ENCODE data around the gene SPATA25. TPM values are rescaled to one million over a fixed set of nuclear protein-coding genes. Genes with fewer than 3 reads are reported as not detected.
"Not testable (repeated sequence)": the region's sequence is repeated elsewhere in the genome, so short reads cannot be mapped to it uniquely, and the experiment has no call there.

Gene SPATA25
- total and polyA plus RNA-seq, 5 experiments from 2014 or later = 0.24 to 4.8 (median 2.3) TPM; not detected in 1

DNA sequence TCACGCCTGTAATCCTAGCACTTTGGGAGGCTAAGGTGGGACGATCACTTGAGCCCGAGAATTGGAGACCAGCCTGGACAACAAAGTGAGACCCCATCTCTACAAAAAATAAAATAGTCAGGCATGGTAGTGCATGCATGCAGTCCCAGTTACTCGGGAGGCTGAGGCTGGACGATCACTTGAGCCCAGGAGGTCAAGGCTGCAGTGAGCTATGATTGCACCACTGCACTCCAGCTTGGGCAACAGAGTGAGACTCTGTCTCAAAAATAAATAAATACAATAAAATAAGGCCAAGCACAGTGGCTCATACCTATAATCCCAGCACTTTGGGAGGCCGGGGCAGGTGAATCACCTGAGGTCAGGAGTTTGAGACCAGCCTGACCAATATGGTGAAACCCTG lies 13.9 kb upstream of the SPATA25 start:
- not testable (repeated sequence) for H3K27ac Mint-ChIP-seq, H3K4me3 Mint-ChIP-seq, DNase-seq, H3K9me3 Mint-ChIP-seq, H3K4me1 Mint-ChIP-seq, ATAC-seq, H3K27me3 Mint-ChIP-seq
- POLR2A ChIA-PET = interaction anchor here (1.1 kb wide), 1 partner anchor 13 kb away, joined by 3 read pairs; no protein-coding TSS in a partner anchor
- peaks cover 0 to 20% (median 7%) of the 10 kb centered on the region in 3 donors for H3K36me3 Mint-ChIP-seq

DNA sequence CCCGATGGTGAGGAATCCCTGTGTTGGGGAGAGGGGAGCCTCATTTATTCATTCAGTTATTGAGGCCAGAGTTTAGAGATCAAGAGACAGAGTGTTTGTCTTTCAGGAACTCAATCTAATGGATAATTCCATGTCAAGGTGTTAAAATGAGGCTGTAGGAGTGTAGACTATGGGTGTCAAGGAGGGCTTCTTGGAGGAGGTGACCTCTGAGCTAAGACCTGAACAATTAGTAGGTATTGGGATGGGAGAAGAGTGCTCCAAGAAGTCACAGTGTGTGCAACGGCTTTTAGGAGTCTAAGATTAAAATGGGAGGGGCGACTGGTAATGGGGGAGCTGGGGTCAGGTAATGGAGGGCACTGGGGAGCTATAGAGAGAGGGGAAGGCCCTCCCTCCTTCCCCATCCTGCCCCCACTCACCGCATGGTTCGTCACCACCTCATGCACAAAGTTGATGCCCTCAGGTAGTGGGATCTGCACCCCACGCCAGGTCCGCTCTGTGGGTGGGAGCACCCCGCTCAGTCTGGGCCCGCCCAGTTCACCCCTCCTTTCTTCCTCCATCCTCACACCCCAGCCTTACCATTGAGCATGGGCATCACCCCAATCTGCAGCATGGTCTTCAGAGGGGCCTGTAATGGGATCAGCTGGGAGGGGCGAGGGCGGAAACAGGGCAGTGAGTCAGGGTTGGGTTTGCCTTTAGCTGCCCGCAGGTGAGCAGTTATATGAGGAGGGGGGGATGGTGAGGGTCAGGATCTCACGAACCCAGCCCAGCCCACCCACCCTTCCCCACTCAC lies 11.8 kb upstream of the SPATA25 start:
- Mint-ChIP-seq H3K9me3 (no peaks in the 10 kb centered on the region), H3K4me1 (peaks cover 0 to 1% (median under 1%) of the 10 kb centered on the region in 4 donors), H3K27me3 (no peaks in the 10 kb centered on the region), H3K4me3 (no peak overlapping the region), H3K27ac (peak overlapping the region in 1 of 10 donors; percentile 78), H3K36me3 (peaks cover 0 to 32% (median 7%) of the 10 kb centered on the region in 3 donors)
- DNase-seq = no peak
- no peak for ATAC-seq
- POLR2A ChIA-PET = interaction anchor here (1.0 to 1.1 kb wide), 2 partner anchors 8 to 12 kb away, joined by 3 to 6 read pairs; partner anchors contain the start of genes CTSA and NEURL2

- Mint-ChIP-seq H3K27me3 (no peaks in the 10 kb centered on the region), H3K9me3 (no peaks in the 10 kb centered on the region), H3K4me1 (peaks cover 0 to 8% (median 6%) of the 10 kb centered on the region in 4 donors), H3K4me3 (no peak overlapping the region), H3K36me3 (peaks cover 0 to 38% (median 7%) of the 10 kb centered on the region in 3 donors), H3K27ac (peak overlapping the region in 1 of 10 donors; percentile 78)
- no peak for DNase-seq
- no peak for ATAC-seq
- POLR2A ChIA-PET = interaction anchor here (3.0 kb wide), 1 partner anchor 36 kb away, joined by 11 read pairs; the partner anchor contains the start of gene PCIF1
Measured at GRCh38 chr20:45898285-45898684, 10.9 kb upstream of the SPATA25 start.

DNA sequence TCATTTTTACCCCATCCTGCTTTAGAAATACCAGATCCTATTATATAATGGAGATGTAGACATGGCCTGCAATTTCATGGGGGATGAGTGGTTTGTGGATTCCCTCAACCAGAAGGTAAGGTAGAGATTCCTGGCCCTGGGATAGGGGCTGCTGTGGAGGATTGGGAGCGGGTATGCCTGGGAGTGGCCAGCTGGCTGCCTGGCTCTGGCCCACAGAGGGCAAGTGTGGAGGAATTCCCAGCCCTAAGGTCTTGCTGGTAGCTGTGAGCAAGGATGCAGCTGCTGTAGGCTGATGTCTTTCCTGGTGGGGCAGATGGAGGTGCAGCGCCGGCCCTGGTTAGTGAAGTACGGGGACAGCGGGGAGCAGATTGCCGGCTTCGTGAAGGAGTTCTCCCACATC lies 10.3 kb upstream of the SPATA25 start:
- Mint-ChIP-seq H3K27ac (no peak overlapping the region), H3K36me3 (peaks cover 0 to 38% (median 9%) of the 10 kb centered on the region in 3 donors), H3K4me1 (peaks cover 3 to 14% (median 12%) of the 10 kb centered on the region in 4 donors), H3K27me3 (no peaks in the 10 kb centered on the region), H3K9me3 (no peaks in the 10 kb centered on the region), H3K4me3 (no peak overlapping the region)
- POLR2A ChIA-PET = interaction anchor here (3.0 kb wide), 1 partner anchor 37 kb away, joined by 11 read pairs; the partner anchor contains the start of gene PCIF1
- DNase-seq (no peak), ATAC-seq (no peak)

DNA sequence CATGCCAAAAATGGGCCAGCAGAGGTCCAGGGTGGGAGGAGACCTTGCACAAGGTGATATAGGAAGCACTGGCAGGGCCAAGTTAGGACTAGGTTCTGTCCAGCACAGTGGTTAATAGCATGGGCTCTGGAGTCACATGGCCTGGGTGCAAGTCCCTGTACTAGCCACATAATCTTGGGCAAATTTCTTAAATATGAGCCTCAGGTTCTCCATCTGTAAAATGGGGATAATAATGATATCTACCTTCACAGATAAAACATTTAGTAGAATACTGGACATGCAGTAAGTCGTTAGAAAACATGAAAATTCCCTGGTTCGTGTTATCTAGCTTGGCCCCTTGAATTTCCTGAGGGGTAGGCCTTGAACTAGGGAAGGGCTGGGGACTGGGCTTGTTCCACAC lies 9.9 kb upstream of the SPATA25 start:
- Mint-ChIP-seq H3K27me3 (no peaks in the 10 kb centered on the region), H3K36me3 (peaks cover 0 to 38% (median 9%) of the 10 kb centered on the region in 3 donors), H3K4me1 (peaks cover 7 to 18% (median 16%) of the 10 kb centered on the region in 4 donors), H3K27ac (no peak overlapping the region), H3K9me3 (no peaks in the 10 kb centered on the region), H3K4me3 (no peak overlapping the region)
- POLR2A ChIA-PET = interaction anchor here (3.0 kb wide), 1 partner anchor 37 kb away, joined by 11 read pairs; the partner anchor contains the start of gene PCIF1
- DNase-seq (no peak), ATAC-seq (no peak)

DNA sequence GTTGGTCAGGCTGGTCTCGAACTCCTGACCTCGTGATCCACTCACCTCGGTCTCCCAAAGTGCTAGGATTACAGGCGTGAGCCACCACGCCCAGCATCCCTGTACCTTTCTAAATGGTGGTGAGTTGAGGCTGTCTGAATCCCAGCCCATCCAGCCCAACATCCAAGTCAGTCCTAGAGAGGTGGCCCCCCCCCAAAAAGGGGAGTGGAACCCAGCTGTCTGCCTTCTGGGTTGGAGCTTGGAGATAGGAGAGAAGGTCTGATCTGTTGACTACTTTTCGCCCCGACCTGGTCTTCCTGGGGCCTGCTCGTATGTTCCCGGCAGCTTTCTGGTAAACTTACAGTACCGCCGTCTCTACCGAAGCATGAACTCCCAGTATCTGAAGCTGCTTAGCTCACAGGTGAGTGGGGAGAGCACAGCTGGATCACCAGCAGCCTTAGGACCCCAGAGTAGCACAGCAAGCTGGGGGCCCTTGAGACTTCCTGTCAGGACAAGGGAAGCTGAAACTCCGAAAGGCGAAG lies 9.3 kb upstream of the SPATA25 start:
- Mint-ChIP-seq H3K27me3 (no peaks in the 10 kb centered on the region), H3K27ac (no peak overlapping the region), H3K4me1 (peaks cover 10 to 24% (median 20%) of the 10 kb centered on the region in 4 donors), H3K9me3 (no peaks in the 10 kb centered on the region), H3K4me3 (no peak overlapping the region), H3K36me3 (peaks cover 0 to 38% (median 9%) of the 10 kb centered on the region in 3 donors)
- ATAC-seq (no peak), DNase-seq (no peak)
- POLR2A ChIA-PET = interaction anchor here (3.0 kb wide), 1 partner anchor 38 kb away, joined by 11 read pairs; the partner anchor contains the start of gene PCIF1

DNA sequence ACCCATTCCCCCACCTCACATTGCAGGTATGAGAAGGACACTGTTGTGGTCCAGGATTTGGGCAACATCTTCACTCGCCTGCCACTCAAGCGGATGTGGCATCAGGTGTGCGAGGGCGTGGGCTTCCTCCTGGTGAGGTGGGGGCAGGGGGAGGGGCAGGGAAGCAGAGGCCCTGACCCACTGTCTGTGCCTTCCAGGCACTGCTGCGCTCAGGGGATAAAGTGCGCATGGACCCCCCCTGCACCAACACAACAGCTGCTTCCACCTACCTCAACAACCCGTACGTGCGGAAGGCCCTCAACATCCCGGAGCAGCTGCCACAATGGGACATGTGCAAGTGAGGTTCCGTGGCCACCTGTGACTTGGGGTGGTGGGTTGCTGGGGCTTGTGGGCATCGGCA lies 7.4 kb upstream of the SPATA25 start:
- Mint-ChIP-seq H3K4me3 (no peak overlapping the region), H3K36me3 (peaks cover 0 to 38% (median 9%) of the 10 kb centered on the region in 3 donors), H3K27ac (peak overlapping the region in 1 of 10 donors; percentile 56), H3K9me3 (no peaks in the 10 kb centered on the region), H3K4me1 (peaks cover 13 to 33% (median 32%) of the 10 kb centered on the region in 4 donors), H3K27me3 (no peaks in the 10 kb centered on the region)
- DNase-seq = no peak
- no peak for ATAC-seq
- POLR2A ChIA-PET = interaction anchor here (0.8 to 7.4 kb wide), 2 partner anchors 13 to 41 kb away, joined by 3 to 120 read pairs; partner anchors contain the start of gene PCIF1

GRCh38 chr20:45893831-45894230 lies 6.4 kb upstream of the SPATA25 start:
- Mint-ChIP-seq H3K4me1 (peaks cover 13 to 39% (median 36%) of the 10 kb centered on the region in 4 donors), H3K27me3 (no peaks in the 10 kb centered on the region), H3K36me3 (peaks cover 0 to 35% (median 9%) of the 10 kb centered on the region in 3 donors), H3K27ac (peak overlapping the region in 6 of 10 donors; percentile 32 to 88 (median 66)), H3K9me3 (no peaks in the 10 kb centered on the region), H3K4me3 (peak overlapping the region in 8 of 10 donors; percentile 16 to 58 (median 43))
- DNase-seq = no peak
- POLR2A ChIA-PET = interaction anchor here (7.4 kb wide), 1 partner anchor 42 kb away, joined by 120 read pairs; the partner anchor contains the start of gene PCIF1
- ATAC-seq = no peak

GRCh38 chr20:45892828-45893500 lies 5.5 kb upstream of the SPATA25 start:
- Mint-ChIP-seq H3K36me3 (peaks cover 0 to 33% (median 9%) of the 10 kb centered on the region in 3 donors), H3K9me3 (no peaks in the 10 kb centered on the region), H3K27ac (peak overlapping the region; percentile 19 to 96 (median 84)), H3K27me3 (no peaks in the 10 kb centered on the region), H3K4me1 (peaks cover 13 to 40% (median 39%) of the 10 kb centered on the region in 4 donors), H3K4me3 (peak overlapping the region; percentile 92 to 96 (median 94))
- no peak for DNase-seq
- POLR2A ChIA-PET = interaction anchor here (0.8 to 7.4 kb wide), 7 partner anchors 10 to 79 kb away, joined by 3 to 120 read pairs (median 5); partner anchors contain the start of genes ACOT8, PCIF1, ZNF335 and ZSWIM1
- no peak for ATAC-seq

DNA sequence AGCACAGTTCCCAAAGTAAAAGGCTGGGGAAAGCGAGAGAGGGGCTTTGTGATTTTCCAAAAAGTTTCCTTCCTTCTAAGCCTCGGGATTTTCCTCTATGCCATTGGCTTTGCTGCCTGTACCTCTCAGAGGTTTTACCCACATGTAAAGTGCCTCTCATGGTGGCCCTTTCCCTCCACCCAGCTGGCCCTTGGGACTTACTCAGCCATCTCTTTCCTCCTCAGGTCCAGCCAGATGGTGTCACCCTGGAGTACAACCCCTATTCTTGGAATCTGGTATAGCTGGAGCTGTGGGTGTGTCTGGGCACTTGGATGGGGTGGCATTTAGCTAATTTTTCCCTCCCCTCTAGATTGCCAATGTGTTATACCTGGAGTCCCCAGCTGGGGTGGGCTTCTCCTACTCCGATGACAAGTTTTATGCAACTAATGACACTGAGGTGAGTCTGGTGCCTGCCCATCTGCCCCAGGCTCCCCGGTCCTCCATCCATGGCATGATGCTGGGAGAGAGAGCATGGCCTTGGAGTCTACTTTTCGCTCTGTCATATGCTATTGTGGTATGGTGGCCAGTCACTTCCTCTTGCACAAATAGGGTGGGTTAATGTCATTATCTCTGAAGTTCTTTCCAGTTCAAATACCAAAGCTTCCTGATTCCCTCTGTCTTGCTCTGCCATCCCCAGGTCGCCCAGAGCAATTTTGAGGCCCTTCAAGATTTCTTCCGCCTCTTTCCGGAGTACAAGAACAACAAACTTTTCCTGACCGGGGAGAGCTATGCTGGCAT lies 4.8 kb upstream of the SPATA25 start:
- H3K9me3 Mint-ChIP-seq = no peaks in the 10 kb centered on the region

More for the DNA sequence above, 4.8 kb upstream of the SPATA25 start:
- Mint-ChIP-seq H3K27me3 (no peaks in the 10 kb centered on the region), H3K4me3 (peak overlapping the region; percentile 92 to 96 (median 94)), H3K36me3 (peaks cover 0 to 27% (median 2%) of the 10 kb centered on the region in 3 donors), H3K4me1 (peaks cover 13 to 45% (median 43%) of the 10 kb centered on the region in 4 donors), H3K27ac (peak overlapping the region; percentile 19 to 96 (median 79))
- POLR2A ChIA-PET = interaction anchor here (0.8 to 7.4 kb wide), 8 partner anchors 9 to 80 kb away, joined by 3 to 120 read pairs (median 5); partner anchors contain the start of genes ACOT8, PCIF1, ZNF335 and ZSWIM1
- DNase-seq (no peak), ATAC-seq (no peak)
